ENCODE data around the gene LEKR1. TPM values are rescaled to one million over a fixed set of nuclear protein-coding genes. Genes with fewer than 3 reads are reported as not detected.

Gene LEKR1
- 0.91 and 1.5 TPM in 2 replicates for total RNA-seq (2016; rRNA removed; fragmentation: Illumina TruSeq; extraction: Trizol)
- 0.61 and 0.79 TPM in 2 replicates for total RNA-seq (2016; cell fraction: cytosol; rRNA removed; fragmentation: Illumina TruSeq; extraction: Trizol; ENCODE audit: low read depth)
- total RNA-seq (2016; cell fraction: insoluble cytoplasmic fraction; rRNA removed; fragmentation: Illumina TruSeq; extraction: Trizol) = 0.17 and 0.33 TPM in 2 replicates
- total RNA-seq (2016; cell fraction: membrane; rRNA removed; fragmentation: Illumina TruSeq; extraction: Trizol) = 0.22 and 0.62 TPM in 2 replicates
- 2.9 TPM in 2 replicates for total RNA-seq (2016; cell fraction: nucleus; rRNA removed; fragmentation: Illumina TruSeq; extraction: Trizol)
- polyA plus RNA-seq (2011; rRNA removed) = 0.39 and 0.49 TPM in 2 replicates
- 0.04 and 0.42 TPM in 2 replicates for polyA plus RNA-seq (2011; cell fraction: cytosol; rRNA removed)
- polyA plus RNA-seq (2011; cell fraction: nucleus; rRNA removed) = 0.14 and 0.33 TPM in 2 replicates
- 0.25 and 0.63 TPM in 2 replicates for polyA plus RNA-seq (2012)
- polyA plus RNA-seq (2016; cell fraction: cytosol; fragmentation: Illumina TruSeq; extraction: Trizol; ENCODE audit: low read depth) = 0.61 and 0.87 TPM in 2 replicates
- 0.84 and 1.2 TPM in 2 replicates for polyA plus RNA-seq (2016; cell fraction: insoluble cytoplasmic fraction; fragmentation: Illumina TruSeq; extraction: Trizol; ENCODE audit: low read depth)
- 0.22 and 0.51 TPM in 2 replicates for polyA plus RNA-seq (2016; cell fraction: membrane; fragmentation: Illumina TruSeq; extraction: Trizol; ENCODE audit: low read depth)
- polyA plus RNA-seq (2016; cell fraction: nucleus; fragmentation: Illumina TruSeq; extraction: Trizol; ENCODE audit: insufficient read depth, low read depth) = 0.47 TPM in 1 of 2 replicates, not detected in the other
- polyA minus RNA-seq (2011; rRNA and poly(A)+ RNA removed; ENCODE audit: low replicate concordance) = 0.18 and 1.6 TPM in 2 replicates
- polyA minus RNA-seq (2011; cell fraction: cytosol; rRNA and poly(A)+ RNA removed) = not detected in 2 replicates
- 3.3 and 3.9 TPM in 2 replicates for polyA minus RNA-seq (2011; cell fraction: nucleus; rRNA and poly(A)+ RNA removed)
- Bru-seq, nascent RNA = percentile 25 among the genes with signal in this experiment
- percentile 22 among the genes with signal in this experiment for BruChase-seq, experiment 1, labeled RNA remaining after a 6-hour chase
- BruChase-seq, experiment 2, labeled RNA remaining after a 2-hour chase = percentile 32 among the genes with signal in this experiment
- long read RNA-seq, experiment 1, partial matches to known transcripts = 0 of 1 reads
- long read RNA-seq, experiment 1, other reads (novel, unspliced or antisense) = 1 of 1 reads
- long read RNA-seq, experiment 2, partial matches to known transcripts = 0 of 2 reads
- long read RNA-seq, experiment 2, other reads (novel, unspliced or antisense) = 2 of 2 reads

- H3K36me3 ChIP-seq (replicated peaks in 1 of 2; ENCODE audit: control insufficient read depth in 1 of 2, insufficient read depth in 2 of 2, low read length in 2 of 2) = no peaks in the 10 kb centered on the region
- 55% methylated on average over 56 of the region's 63 CpGs for WGBS (ENCODE audit: low lambda C conversion rate)
- ChIA-PET CTCF (ENCODE audit: low intra/inter-chr PET ratio, low total read pairs) (no interaction called here), POLR2A (no interaction called here)
- H3K79me2 ChIP-seq (ENCODE audit: insufficient read depth, low read length) = no peaks in the 10 kb centered on the region
- ATAC-seq = peak; percentile 88
- intact Hi-C loops (cut with micrococcal nuclease; ENCODE audit: unreplicated experiment) (loop anchor here (10.0 kb wide), 1 partner anchor 152 kb away; the partner anchor contains the start of gene TIPARP), in situ Hi-C loops (cut with HindIII; ENCODE audit: extremely low pct_ligation_motif_present, low pct_unique_long_range_greater_than_20kb) (no loop called here)
- DNase-seq (ENCODE audit: low spot score) = peak; percentile 40
- no peaks in the 10 kb centered on the region for H3K9me3 ChIP-seq (ENCODE audit: low read length)
- peak within 1 kb of the TSS; percentile 73 for H3K27ac ChIP-seq (ENCODE audit: extremely low read length, insufficient read depth, low read length)
- no peaks in the 10 kb centered on the region; a peak in 1 of 5 replicates for H3K27me3 ChIP-seq (ENCODE audit: control insufficient read depth in 1 of 2, insufficient read depth in 2 of 2, low read length in 2 of 2)
- peak; percentile 37 for FAIRE-seq
- no peaks in the 10 kb centered on the region for H4K20me1 ChIP-seq (ENCODE audit: insufficient read depth, low read length)
- H3K4me1 ChIP-seq (ENCODE audit: insufficient read depth, low read length) = peaks cover 9% of the 10 kb centered on the region; the same call in 1 of the 2 replicates
- H3K4me3 ChIP-seq (replicated peaks in 1 of 3; ENCODE audit: insufficient read depth in 1 of 3, low read depth in 2 of 3, low read length in 3 of 3) = peak within 1 kb of the TSS; percentile 46 to 71 (median 53); a peak in 5 of 6 replicates
- peak within 1 kb of the TSS; percentile 73 for H3K9ac ChIP-seq (ENCODE audit: insufficient read depth, low read depth, low read length)
- peak within 1 kb of the TSS; percentile 48 for H2AFZ ChIP-seq (ENCODE audit: low read length)
- peak within 1 kb of the TSS; percentile 76 for H3K4me2 ChIP-seq (ENCODE audit: low read depth, low read length)
- TSS peak; percentile 81 for BruUV-seq (replicated peaks)
- TF ChIP-seq ZNF710 (CRISPR knock-in tag; IDR thresholded peaks at IDR 0.05; ENCODE audit: borderline replicate concordance) = peak; percentile 55; the same call in 1 of the 2 replicates
- TF ChIP-seq HNRNPLL (IDR thresholded peaks at IDR 0.05; ENCODE audit: low read depth, low read length, poor library complexity, severe bottlenecking) = peak; percentile 41
- peak; percentile 59; the same call in 1 of the 2 replicates for TF ChIP-seq ZSCAN29 (CRISPR knock-in tag; conservative IDR thresholded peaks at IDR 0.05)
- TF ChIP-seq BRD4 (CRISPR knock-in tag; IDR thresholded peaks at IDR 0.05) = 0 out of 2 replicates have a peak, but pooled peaks have one; percentile 40
- 0 out of 2 replicates have a peak, but pooled peaks have one; percentile 15 for TF ChIP-seq ZNF800 (CRISPR knock-in tag; IDR thresholded peaks at IDR 0.05)
- TF ChIP-seq FOXO1 (CRISPR knock-in tag; IDR thresholded peaks at IDR 0.05) = no peak
- TF ChIP-seq ZNF256 (CRISPR knock-in tag; conservative IDR thresholded peaks at IDR 0.05) = peak; percentile 51; the same call in 1 of the 2 replicates
- TF ChIP-seq ZNF264 (CRISPR knock-in tag; IDR thresholded peaks at IDR 0.05) = no peak
- peak; percentile 40 for TF ChIP-seq AGO1 (IDR thresholded peaks at IDR 0.05; ENCODE audit: low read depth, low read length, poor library complexity, severe bottlenecking)
- 0 out of 2 replicates have a peak, but pooled peaks have one; percentile 64 for TF ChIP-seq ZNF274 (CRISPR knock-in tag; IDR thresholded peaks at IDR 0.05)
- TF ChIP-seq ESRRA (CRISPR knock-in tag; IDR thresholded peaks at IDR 0.05; ENCODE audit: low read depth) = peak; percentile 52; the same call in 1 of the 2 replicates
- 0 out of 2 replicates have a peak, but pooled peaks have one; percentile 5 for TF ChIP-seq ZNF619 (CRISPR knock-in tag; IDR thresholded peaks at IDR 0.05)
- 0 out of 2 replicates have a peak, but pooled peaks have one; percentile 15 for TF ChIP-seq NAIF1 (CRISPR knock-in tag; IDR thresholded peaks at IDR 0.05; ENCODE audit: borderline replicate concordance)
- TF ChIP-seq ZNF605 (CRISPR knock-in tag; IDR thresholded peaks at IDR 0.05) = peak; percentile 88
Observed at GRCh38 chr3:156826144-156826895, at the start of gene LEKR1. TSS of gene LEKR1 (plus strand) at chr3:156826353. CDS start at chr3:156829330, 2,977 bp downstream.
